Measurements from ENCODE around the gene TMEM40. TPM values are rescaled to one million over a fixed set of nuclear protein-coding genes. Genes with fewer than 3 reads are reported as not detected.

TMEM40 gene
- total RNA-seq, 3 donors from 2014 or later (not counting 1 experiment from before 2014, with no cell fraction given) = 5.3 to 6.5 TPM; not detected in 1

DNA sequence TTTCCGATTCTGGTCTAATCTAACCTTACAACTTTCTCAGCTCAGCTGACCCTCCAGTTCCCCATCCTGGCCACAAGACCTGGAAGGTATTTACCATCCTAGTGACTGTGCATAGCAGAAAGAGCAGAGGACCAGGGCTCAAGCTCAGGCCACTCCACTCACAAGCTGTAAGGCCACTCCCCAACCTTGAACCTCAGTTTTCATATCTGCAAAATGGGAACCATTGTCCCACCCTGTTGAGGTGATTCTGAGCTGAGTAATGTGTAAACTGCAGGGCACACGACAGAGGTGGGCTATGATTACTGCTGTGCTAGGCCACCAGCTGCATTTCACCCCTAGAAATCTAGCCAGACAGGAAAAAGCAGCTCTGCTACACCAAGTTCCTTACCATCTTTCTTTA lies 21.7 kb downstream of the TMEM40 start:
- Mint-ChIP-seq H3K9me3 (no peaks in the 10 kb centered on the region), H3K4me3 (no peak overlapping the region), H3K27me3 (ENCODE audit: low read depth in 2 of 2) (peaks cover 5 to 10% of the 10 kb centered on the region in 2 donors), H3K36me3 (no peaks in the 10 kb centered on the region), H3K27ac (no peak overlapping the region), H3K4me1 (no peaks in the 10 kb centered on the region)
- Histone ChIP-seq H3K27me3 (ENCODE audit: control insufficient read depth, insufficient read depth, low read length) (no peaks in the 10 kb centered on the region), H3K4me1 (ENCODE audit: control insufficient read depth, insufficient read depth, low read length) (no peaks in the 10 kb centered on the region), H3K4me3 (ENCODE audit: low read length) (no peak overlapping the region), H3K27ac (ENCODE audit: low read length) (no peak overlapping the region), H3K36me3 (ENCODE audit: control insufficient read depth, insufficient read depth, low read length) (no peaks in the 10 kb centered on the region), H3K9me3 (ENCODE audit: control insufficient read depth, insufficient read depth, low read length) (no peaks in the 10 kb centered on the region)
- TF ChIP-seq, protein P1, sequence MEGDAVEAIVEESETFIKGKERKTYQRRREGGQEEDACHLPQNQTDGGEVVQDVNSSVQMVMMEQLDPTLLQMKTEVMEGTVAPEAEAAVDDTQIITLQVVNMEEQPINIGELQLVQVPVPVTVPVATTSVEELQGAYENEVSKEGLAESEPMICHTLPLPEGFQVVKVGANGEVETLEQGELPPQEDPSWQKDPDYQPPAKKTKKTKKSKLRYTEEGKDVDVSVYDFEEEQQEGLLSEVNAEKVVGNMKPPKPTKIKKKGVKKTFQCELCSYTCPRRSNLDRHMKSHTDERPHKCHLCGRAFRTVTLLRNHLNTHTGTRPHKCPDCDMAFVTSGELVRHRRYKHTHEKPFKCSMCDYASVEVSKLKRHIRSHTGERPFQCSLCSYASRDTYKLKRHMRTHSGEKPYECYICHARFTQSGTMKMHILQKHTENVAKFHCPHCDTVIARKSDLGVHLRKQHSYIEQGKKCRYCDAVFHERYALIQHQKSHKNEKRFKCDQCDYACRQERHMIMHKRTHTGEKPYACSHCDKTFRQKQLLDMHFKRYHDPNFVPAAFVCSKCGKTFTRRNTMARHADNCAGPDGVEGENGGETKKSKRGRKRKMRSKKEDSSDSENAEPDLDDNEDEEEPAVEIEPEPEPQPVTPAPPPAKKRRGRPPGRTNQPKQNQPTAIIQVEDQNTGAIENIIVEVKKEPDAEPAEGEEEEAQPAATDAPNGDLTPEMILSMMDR (IDR thresholded peaks at IDR 0.05) = no peak
- 95% methylated on average over 2 of the region's 2 CpGs for WGBS (ENCODE audit: insufficient coverage)
- DNase-seq (no peak), ATAC-seq (no peak)
- intact Hi-C loops (cut with micrococcal nuclease) = no loop called here

DNA sequence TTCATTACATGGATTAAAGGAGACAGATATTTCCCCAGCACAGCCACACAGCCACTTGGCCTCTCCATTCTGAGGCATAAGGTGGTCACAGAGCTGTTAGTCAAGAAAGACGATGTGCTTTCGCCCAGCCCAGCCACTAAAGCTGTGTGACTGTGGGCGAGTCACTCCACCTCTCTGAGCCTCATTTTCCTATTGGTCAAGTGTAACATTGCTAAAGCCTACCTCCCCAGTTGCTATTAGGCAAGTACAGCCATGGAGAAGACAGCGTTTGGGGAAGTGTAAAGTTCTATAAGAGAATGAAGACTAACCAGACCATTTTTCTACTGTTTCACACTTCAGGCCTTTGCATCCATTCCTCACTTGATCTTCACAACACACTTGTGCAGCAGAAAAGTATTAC lies 24.1 kb downstream of the TMEM40 start:
- Mint-ChIP-seq H3K27me3 (ENCODE audit: low read depth in 2 of 2) (peaks cover 3 to 8% of the 10 kb centered on the region in 2 donors), H3K4me1 (no peaks in the 10 kb centered on the region), H3K9me3 (no peaks in the 10 kb centered on the region), H3K4me3 (no peak overlapping the region), H3K36me3 (no peaks in the 10 kb centered on the region), H3K27ac (no peak overlapping the region)
- no peaks in the 10 kb centered on the region for H3K9me3 ChIP-seq (ENCODE audit: control insufficient read depth, insufficient read depth, low read length)
- no peaks in the 10 kb centered on the region for H3K36me3 ChIP-seq (ENCODE audit: control insufficient read depth, insufficient read depth, low read length)
- H3K27me3 ChIP-seq (ENCODE audit: control insufficient read depth, insufficient read depth, low read length) = no peaks in the 10 kb centered on the region
- no peak for DNase-seq
- no peak overlapping the region for H3K4me3 ChIP-seq (ENCODE audit: low read length)
- H3K4me1 ChIP-seq (ENCODE audit: control insufficient read depth, insufficient read depth, low read length) = no peaks in the 10 kb centered on the region
- WGBS (ENCODE audit: insufficient coverage) = 90% methylated on average over 3 of the region's 4 CpGs
- intact Hi-C loops (cut with micrococcal nuclease) = no loop called here
- H3K27ac ChIP-seq (ENCODE audit: low read length) = no peak overlapping the region
- ATAC-seq = no peak
- TF ChIP-seq, protein P1 (IDR thresholded peaks at IDR 0.05) = no peak

DNA sequence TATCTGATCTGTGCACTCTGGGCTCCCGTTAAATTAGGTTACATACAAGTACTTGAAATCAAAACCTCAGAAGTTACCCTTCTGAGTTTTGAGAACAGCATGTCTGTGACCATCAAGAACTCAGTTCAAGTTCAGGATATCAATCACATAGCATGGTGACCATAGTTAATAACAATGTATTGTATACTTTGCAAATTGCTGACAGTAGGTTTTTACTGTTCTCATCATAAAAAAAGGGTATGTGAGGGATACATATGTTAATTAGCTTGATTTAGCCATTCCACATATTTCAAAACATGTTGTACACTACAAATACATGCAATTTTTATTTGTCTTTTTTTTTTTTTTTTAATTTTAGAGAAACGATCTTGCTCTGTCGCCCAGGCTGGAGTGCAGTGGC lies 25.5 kb downstream of the TMEM40 start:
- H3K4me1 Mint-ChIP-seq = no peaks in the 10 kb centered on the region
- no peaks in the 10 kb centered on the region for H3K36me3 Mint-ChIP-seq
- Histone ChIP-seq H3K27ac (ENCODE audit: low read length) (no peak overlapping the region), H3K27me3 (ENCODE audit: control insufficient read depth, insufficient read depth, low read length) (no peaks in the 10 kb centered on the region), H3K4me1 (ENCODE audit: control insufficient read depth, insufficient read depth, low read length) (no peaks in the 10 kb centered on the region), H3K36me3 (ENCODE audit: control insufficient read depth, insufficient read depth, low read length) (no peaks in the 10 kb centered on the region), H3K4me3 (ENCODE audit: low read length) (no peak overlapping the region), H3K9me3 (ENCODE audit: control insufficient read depth, insufficient read depth, low read length) (no peaks in the 10 kb centered on the region)
- TF ChIP-seq, protein P1 (IDR thresholded peaks at IDR 0.05) = no peak
- 88% methylated on average over 3 of the region's 3 CpGs for whole genome bisulfite sequencing (ENCODE audit: insufficient coverage)
- H3K9me3 Mint-ChIP-seq = no peaks in the 10 kb centered on the region
- intact Hi-C loops (cut with micrococcal nuclease) = no loop called here
- peaks cover 3 to 8% of the 10 kb centered on the region in 2 donors for H3K27me3 Mint-ChIP-seq (ENCODE audit: low read depth in 2 of 2)
- no peak for ATAC-seq
- H3K4me3 Mint-ChIP-seq = no peak overlapping the region
- DNase-seq = no peak
- H3K27ac Mint-ChIP-seq = no peak overlapping the region

DNA sequence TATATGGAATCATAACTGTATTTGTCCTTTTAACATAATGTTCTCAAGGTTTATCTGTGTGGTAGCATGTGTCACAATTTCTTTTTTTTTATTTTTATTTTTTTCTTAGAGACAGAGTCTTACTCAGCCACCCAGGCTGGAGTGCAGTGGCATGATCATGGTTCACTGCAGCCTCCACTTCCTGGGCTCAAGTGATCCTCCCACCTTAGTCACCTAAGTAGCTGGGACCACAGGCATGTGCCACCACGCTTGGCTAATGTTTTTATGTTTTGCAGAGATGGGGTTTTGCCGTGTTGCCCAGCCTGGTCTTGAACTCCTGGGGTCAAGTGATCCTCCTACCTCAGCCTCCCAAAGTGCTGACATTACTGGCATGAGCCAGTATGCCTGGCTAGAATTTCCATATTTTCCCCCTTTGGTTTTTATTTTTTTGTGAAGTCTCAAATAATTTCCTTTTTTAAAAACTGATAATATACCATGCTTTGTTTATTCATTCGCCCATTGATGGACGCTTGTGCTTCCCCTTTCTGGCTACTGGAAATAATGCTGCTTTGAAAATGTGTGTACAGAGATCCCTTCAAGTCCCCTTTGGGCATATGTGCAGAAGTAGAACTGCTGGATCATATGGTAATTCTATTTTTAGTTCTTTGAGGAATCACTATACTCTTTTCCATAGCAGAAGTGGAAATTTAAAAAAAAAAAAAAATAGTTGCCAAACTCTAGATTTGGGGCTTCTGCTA lies 28.4 kb downstream of the TMEM40 start:
- H3K4me3 ChIP-seq (ENCODE audit: low read length) = no peak overlapping the region
- Mint-ChIP-seq H3K9me3 (no peaks in the 10 kb centered on the region), H3K27me3 (ENCODE audit: low read depth in 2 of 2) (peaks cover 3 to 8% of the 10 kb centered on the region in 2 donors), H3K27ac (no peak overlapping the region), H3K4me3 (no peak overlapping the region), H3K36me3 (no peaks in the 10 kb centered on the region), H3K4me1 (peaks cover 0 to under 1% of the 10 kb centered on the region in 2 donors)
- 82% methylated on average over 2 of the region's 4 CpGs for WGBS (ENCODE audit: insufficient coverage)
- ATAC-seq (no peak), DNase-seq (no peak)
- no peaks in the 10 kb centered on the region for H3K36me3 ChIP-seq (ENCODE audit: control insufficient read depth, insufficient read depth, low read length)
- intact Hi-C loops (cut with micrococcal nuclease) = no loop called here
- TF ChIP-seq, protein P1 (IDR thresholded peaks at IDR 0.05) = no peak
- no peaks in the 10 kb centered on the region for H3K9me3 ChIP-seq (ENCODE audit: control insufficient read depth, insufficient read depth, low read length)
- no peak overlapping the region for H3K27ac ChIP-seq (ENCODE audit: low read length)
- no peaks in the 10 kb centered on the region for H3K27me3 ChIP-seq (ENCODE audit: control insufficient read depth, insufficient read depth, low read length)
- no peaks in the 10 kb centered on the region for H3K4me1 ChIP-seq (ENCODE audit: control insufficient read depth, insufficient read depth, low read length)
